A549 (cell line): ENCODE results near the gene TPP2.

Source experiments
- CBX8 ChIP-seq: fragments of 200-600 bp; sonication (generic); IDR thresholded peaks from 2 replicates; pipeline ENCODE4 v1.6.1; 2016
- HOXB13 ChIP-seq: fragments of 250-450 bp; sonication (Bioruptor Pico); IDR thresholded peaks from 2 replicates; pipeline ENCODE4 v1.5.0; 2020; ENCODE audit warnings: low read depth, mild to moderate bottlenecking, moderate library complexity
- JUN ChIP-seq, 2 experiments: fragments of >200 bp; sonication (Bioruptor Twin); formaldehyde crosslinking; IDR thresholded peaks; 2 replicates in 1 of 2; 3 replicates in 1 of 2; pipeline ENCODE4 v1.6.1; 2016 to 2017
- MAX ChIP-seq: IDR thresholded peaks from 2 replicates; pipeline ENCODE4 v1.6.1; 2012
- MAZ ChIP-seq: fragments of 150-350 bp; IDR thresholded peaks from 2 replicates; pipeline ENCODE4 v1.6.1; 2014; ENCODE audit warnings: antibody characterized with exemption, low read depth, low read length, borderline replicate concordance
- NFE2L2 ChIP-seq: fragments of 150-350 bp; conservative IDR thresholded peaks from 2 replicates; pipeline ENCODE4 v1.6.1; 2014; ENCODE audit warnings: low read length
- NR3C1 ChIP-seq: fragments of >200 bp; sonication (Bioruptor Twin); formaldehyde crosslinking; IDR thresholded peaks from 3 replicates; pipeline ENCODE4 v1.6.1; 2017
- POLR2A ChIP-seq: IDR thresholded peaks from 2 replicates; pipeline ENCODE4 v1.6.1; 2012; ENCODE audit warnings: mild to moderate bottlenecking, low read length
- RAD21 ChIP-seq, 2 experiments: fragments of >200 bp in 1 of 2; sonication (Bioruptor Twin) in 1 of 2; formaldehyde crosslinking in 1 of 2; IDR thresholded peaks in 1 of 2; conservative IDR thresholded peaks in 1 of 2; 2 replicates in 1 of 2; 3 replicates in 1 of 2; pipeline ENCODE4 v1.6.1; 2012 to 2018; ENCODE audit warnings: inconsistent platforms in 1 of 2
- RCOR1 ChIP-seq: fragments of 150-350 bp; IDR thresholded peaks from 2 replicates; pipeline ENCODE4 v1.6.1; 2014; ENCODE audit warnings: antibody characterized with exemption, low read length, low read depth
- REST ChIP-seq: fragments of 200-600 bp; sonication (generic); IDR thresholded peaks from 2 replicates; pipeline ENCODE4 v1.6.1; 2016; ENCODE audit warnings: antibody characterized with exemption, mild to moderate bottlenecking, moderate library complexity
- ZFP36 ChIP-seq: fragments of 450-650 bp; IDR thresholded peaks from 2 replicates; pipeline ENCODE4 v1.6.1; 2014; ENCODE audit warnings: borderline replicate concordance; ENCODE audit not compliant: partially characterized antibody
- TF ChIP-seq, protein P1 (sequence below): fragments of >200 bp; sonication (Bioruptor Twin); formaldehyde crosslinking; IDR thresholded peaks from 3 replicates; pipeline ENCODE4 v1.5.1; 2016
- TF ChIP-seq, protein P2 (sequence below): IDR thresholded peaks from 2 replicates; pipeline ENCODE4 v1.6.1; 2012

DNA sequence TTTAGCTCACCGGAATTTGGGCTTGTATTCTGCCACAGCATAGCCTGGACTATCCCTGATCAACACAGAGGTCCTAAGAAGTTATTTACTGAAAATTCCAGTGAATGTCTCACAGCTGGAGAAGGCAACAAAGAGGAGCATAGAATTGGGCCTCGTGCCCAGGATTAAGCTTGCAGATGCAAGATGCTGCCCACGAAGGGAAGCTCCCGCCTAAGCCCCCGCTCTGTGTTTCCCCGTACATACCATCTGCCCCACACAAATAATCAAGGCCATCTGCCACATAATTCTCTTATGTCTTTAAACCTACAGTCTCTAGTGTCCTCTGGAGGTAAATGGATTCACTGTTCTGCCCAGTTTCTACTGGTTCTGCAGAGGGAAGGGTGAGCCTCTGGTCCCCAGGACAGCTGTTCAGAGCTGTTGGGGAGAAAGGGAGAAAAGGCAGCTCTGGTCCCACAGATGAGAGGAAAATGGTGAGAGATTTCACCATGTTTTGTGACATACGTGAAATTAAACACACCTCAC is 7.4 kb upstream of the TPP2 start:
- TF ChIP-seq, protein P1, sequence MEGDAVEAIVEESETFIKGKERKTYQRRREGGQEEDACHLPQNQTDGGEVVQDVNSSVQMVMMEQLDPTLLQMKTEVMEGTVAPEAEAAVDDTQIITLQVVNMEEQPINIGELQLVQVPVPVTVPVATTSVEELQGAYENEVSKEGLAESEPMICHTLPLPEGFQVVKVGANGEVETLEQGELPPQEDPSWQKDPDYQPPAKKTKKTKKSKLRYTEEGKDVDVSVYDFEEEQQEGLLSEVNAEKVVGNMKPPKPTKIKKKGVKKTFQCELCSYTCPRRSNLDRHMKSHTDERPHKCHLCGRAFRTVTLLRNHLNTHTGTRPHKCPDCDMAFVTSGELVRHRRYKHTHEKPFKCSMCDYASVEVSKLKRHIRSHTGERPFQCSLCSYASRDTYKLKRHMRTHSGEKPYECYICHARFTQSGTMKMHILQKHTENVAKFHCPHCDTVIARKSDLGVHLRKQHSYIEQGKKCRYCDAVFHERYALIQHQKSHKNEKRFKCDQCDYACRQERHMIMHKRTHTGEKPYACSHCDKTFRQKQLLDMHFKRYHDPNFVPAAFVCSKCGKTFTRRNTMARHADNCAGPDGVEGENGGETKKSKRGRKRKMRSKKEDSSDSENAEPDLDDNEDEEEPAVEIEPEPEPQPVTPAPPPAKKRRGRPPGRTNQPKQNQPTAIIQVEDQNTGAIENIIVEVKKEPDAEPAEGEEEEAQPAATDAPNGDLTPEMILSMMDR, result no peak
- no peak for TF ChIP-seq RAD21 (conservative IDR thresholded peaks at IDR 0.05 in 1 of 2, IDR thresholded peaks at IDR 0.05 in 1 of 2)
- no peak for TF ChIP-seq MAZ
- TF ChIP-seq REST, result no peak
- no peak for TF ChIP-seq JUN (IDR thresholded peaks at IDR 0.05)
- TF ChIP-seq, protein P2, sequence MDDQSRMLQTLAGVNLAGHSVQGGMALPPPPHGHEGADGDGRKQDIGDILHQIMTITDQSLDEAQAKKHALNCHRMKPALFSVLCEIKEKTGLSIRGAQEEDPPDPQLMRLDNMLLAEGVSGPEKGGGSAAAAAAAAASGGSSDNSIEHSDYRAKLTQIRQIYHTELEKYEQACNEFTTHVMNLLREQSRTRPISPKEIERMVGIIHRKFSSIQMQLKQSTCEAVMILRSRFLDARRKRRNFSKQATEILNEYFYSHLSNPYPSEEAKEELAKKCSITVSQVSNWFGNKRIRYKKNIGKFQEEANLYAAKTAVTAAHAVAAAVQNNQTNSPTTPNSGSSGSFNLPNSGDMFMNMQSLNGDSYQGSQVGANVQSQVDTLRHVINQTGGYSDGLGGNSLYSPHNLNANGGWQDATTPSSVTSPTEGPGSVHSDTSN, result no peak
- TF ChIP-seq MAX, result no peak
- TF ChIP-seq POLR2A, result no peak
- no peak for TF ChIP-seq ZFP36
- TF ChIP-seq RCOR1, result no peak
- no peak for TF ChIP-seq NFE2L2
- TF ChIP-seq HOXB13 (CRISPR knock-in tag), result no peak
- TF ChIP-seq NR3C1, result no peak
- no peak for TF ChIP-seq CBX8
